Right lobe of liver (tissue), 6 donors: ENCODE measurements around the gene MAPK8. TPM values are rescaled to one million over a fixed set of nuclear protein-coding genes. Genes with fewer than 3 reads are reported as not detected.

Experiments used
- ATAC-seq, 4 donors: fragments of 200-7000 bp; cut with Tn5 transposase; one replicate each; pipeline ENCODE4 v1.9.1; 2020; ENCODE audit warnings: mild to moderate bottlenecking in 4 of 4, moderate library complexity in 4 of 4
- DNase-seq, 3 donors: peaks; one replicate each; pipeline ENCODE4 v3.0.0-alpha.2; 2020
- H3K27ac ChIP-seq, 3 donors: fragments of 200-600 bp; one replicate each; pipeline ENCODE4 v1.8.0; 2022
- H3K27me3 ChIP-seq, 2 donors: fragments of 200-600 bp; one replicate each; pipeline ENCODE4 v1.8.0; 2022
- H3K36me3 ChIP-seq, 4 donors: fragments of 200-600 bp; sonication (generic) in 1 of 4; one replicate each; pipeline versions ENCODE4 v1.5.1 to v1.8.0; 2017 to 2022; ENCODE audit warnings: control low read depth in 1 of 4
- H3K4me1 ChIP-seq, 4 donors: fragments of 200-600 bp; sonication (generic) in 1 of 4; one replicate each; pipeline versions ENCODE4 v1.5.1 to v1.8.0; 2017 to 2022; ENCODE audit warnings: control low read depth in 1 of 4
- H3K4me3 ChIP-seq, 3 donors: fragments of 200-600 bp; one replicate each; pipeline ENCODE4 v1.8.0; 2022
- H3K9me3 ChIP-seq, 4 donors: fragments of 200-600 bp; sonication (generic) in 1 of 4; one replicate each; pipeline versions ENCODE4 v1.5.1 to v1.8.0; 2017 to 2022; ENCODE audit warnings: control low read depth in 1 of 4
- POLR2A ChIP-seq: fragments of 450-650 bp; IDR thresholded peaks from one replicate; pipeline ENCODE4 v1.6.1; 2017; ENCODE audit warnings: antibody characterized with exemption, mild to moderate bottlenecking
- WGBS: methylation state at CpG from one replicate; pipeline ENCODE4 v1.1.6; 2018; ENCODE audit warnings: low coverage, low lambda C conversion rate; ENCODE audit not compliant: insufficient coverage; ENCODE audit errors: missing lambda C conversion rate; 5-methylcytosine and 5-hydroxymethylcytosine counted together
- intact Hi-C, 2 donors: fragments of 100-400 bp; cut with DNase I; formaldehyde crosslinking; loops; one replicate each; pipeline versions ENCODE4 v1.11.2 to v1.14.1; 2022
- total RNA-seq, 6 experiments: library from RNA; depleted of rRNA in 2 of 6; stranded (reverse); fragments of >200 nt in 2 of 6; fragmentation: NEBNext Ultra II Directional in 3 of 6; extraction: Animal tissue kit (Norgen Biotek cat#: 25700) in 3 of 6; gene quantifications; one replicate each; pipeline versions ENCODE4 v1.1.0 to v1.2.4, GENCODE V29; 2016 to 2023
- TF ChIP-seq, protein P1 (sequence below), 4 donors: fragments of 200-600 bp in 3 of 4; fragments of 450-650 bp in 1 of 4; IDR thresholded peaks; one replicate each; pipeline versions ENCODE4 v1.5.1 to v1.8.0; 2016 to 2022; ENCODE audit warnings: antibody characterized with exemption in 4 of 4, mild to moderate bottlenecking in 2 of 4
- donor health status: DM: no; HTN: yes; CAD: no.
- donor health status: DM: no; HTN: no; CAD: no.
- donor health status: DM: no; HTN: no; CAD: no.
- donor health status: DM: no; HTN: yes; CAD: no.
- donor health status: DM: no; HTN: yes; CAD: no.

MAPK8 gene
- total RNA-seq, 6 experiments from 2014 or later = 19.1 to 31.6 (median 27.6) TPM

DNA sequence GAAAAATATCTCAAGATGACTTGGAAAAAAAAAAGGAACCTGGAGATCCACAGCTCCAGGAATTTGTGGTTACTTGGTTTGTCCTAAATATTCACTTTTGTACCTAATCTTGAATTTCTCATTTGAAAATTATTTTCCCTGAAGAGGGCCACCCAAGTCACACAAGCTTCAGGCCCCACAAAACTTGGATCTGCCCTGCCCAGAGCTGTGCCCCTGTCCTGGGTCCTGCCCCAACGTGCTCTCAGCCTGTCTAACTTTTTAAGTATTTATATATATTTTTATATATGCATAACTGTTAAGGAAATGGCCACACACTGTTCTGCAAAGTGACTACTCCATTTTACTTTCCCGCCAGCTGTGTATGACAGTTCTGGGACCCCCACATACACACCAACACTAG lies 174.9 kb downstream of the MAPK8 start:
- Histone ChIP-seq H3K4me3 (no peak overlapping the region), H3K9me3 (no peaks in the 10 kb centered on the region), H3K36me3 (no peaks in the 10 kb centered on the region), H3K27ac (no peak overlapping the region), H3K27me3 (no peaks in the 10 kb centered on the region), H3K4me1 (peaks cover 0 to 4% (median 0%) of the 10 kb centered on the region in 4 donors)
- WGBS = 75% methylated on average over 2 of the region's 2 CpGs
- TF ChIP-seq, protein P1, sequence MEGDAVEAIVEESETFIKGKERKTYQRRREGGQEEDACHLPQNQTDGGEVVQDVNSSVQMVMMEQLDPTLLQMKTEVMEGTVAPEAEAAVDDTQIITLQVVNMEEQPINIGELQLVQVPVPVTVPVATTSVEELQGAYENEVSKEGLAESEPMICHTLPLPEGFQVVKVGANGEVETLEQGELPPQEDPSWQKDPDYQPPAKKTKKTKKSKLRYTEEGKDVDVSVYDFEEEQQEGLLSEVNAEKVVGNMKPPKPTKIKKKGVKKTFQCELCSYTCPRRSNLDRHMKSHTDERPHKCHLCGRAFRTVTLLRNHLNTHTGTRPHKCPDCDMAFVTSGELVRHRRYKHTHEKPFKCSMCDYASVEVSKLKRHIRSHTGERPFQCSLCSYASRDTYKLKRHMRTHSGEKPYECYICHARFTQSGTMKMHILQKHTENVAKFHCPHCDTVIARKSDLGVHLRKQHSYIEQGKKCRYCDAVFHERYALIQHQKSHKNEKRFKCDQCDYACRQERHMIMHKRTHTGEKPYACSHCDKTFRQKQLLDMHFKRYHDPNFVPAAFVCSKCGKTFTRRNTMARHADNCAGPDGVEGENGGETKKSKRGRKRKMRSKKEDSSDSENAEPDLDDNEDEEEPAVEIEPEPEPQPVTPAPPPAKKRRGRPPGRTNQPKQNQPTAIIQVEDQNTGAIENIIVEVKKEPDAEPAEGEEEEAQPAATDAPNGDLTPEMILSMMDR (IDR thresholded peaks at IDR 0.05) = no peak
- TF ChIP-seq POLR2A = no peak
- no peak for DNase-seq
- intact Hi-C loops = no loop called here
- ATAC-seq = no peak

DNA sequence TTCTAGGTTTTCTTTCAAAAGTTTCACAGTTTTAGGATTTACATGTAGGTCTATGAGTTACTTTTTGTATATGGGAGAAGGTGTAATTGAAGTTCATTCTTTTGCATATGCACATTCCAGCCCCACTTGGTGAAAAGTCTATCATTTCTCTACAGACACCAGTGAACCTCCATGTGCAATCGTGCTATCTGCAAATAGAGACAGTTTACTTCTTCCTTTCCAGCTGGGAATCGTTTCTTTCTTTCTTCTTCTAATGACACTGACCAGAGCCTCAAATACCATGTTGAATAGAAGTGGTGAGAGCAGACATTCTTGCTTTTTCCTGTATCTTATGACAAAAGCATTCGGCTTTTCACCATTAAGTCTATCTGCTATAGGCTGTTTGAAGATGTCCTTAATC lies 175.7 kb downstream of the MAPK8 start:
- ATAC-seq = no peak
- 60% methylated on average over 3 of the region's 3 CpGs for WGBS
- TF ChIP-seq POLR2A = no peak
- TF ChIP-seq, protein P1 (IDR thresholded peaks at IDR 0.05) = no peak

DNA sequence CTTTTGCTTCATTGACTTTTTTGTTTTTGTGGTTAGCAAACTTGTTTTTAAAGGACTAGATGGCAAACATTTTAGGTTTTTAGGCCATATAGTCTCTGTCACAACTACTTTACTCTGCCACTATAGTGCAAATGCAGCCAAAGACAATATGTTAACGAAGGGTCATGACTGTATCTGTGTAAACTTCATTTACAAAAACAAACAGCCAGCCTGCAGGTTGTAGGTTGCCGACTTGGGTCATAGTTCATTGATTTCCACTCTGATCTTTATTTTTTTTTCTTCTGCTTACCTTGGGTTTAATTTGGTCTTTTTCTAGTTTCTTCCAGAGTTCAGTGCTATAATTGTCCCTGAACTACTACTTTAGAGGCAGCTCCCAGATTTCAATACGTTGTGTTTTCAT lies 178.4 kb downstream of the MAPK8 start:
- H3K9me3 ChIP-seq = no peaks in the 10 kb centered on the region
- peaks cover 0 to 4% (median 0%) of the 10 kb centered on the region in 4 donors for H3K4me1 ChIP-seq
- no peak overlapping the region for H3K4me3 ChIP-seq
- TF ChIP-seq POLR2A = no peak
- TF ChIP-seq, protein P1 (IDR thresholded peaks at IDR 0.05) = no peak
- ATAC-seq (peak; percentile 97 to 99 (median 98)), DNase-seq (peak in 1 of 3 donors; percentile 37)
- H3K27me3 ChIP-seq = no peaks in the 10 kb centered on the region
- H3K27ac ChIP-seq = no peak overlapping the region
- intact Hi-C loops = no loop called here
- H3K36me3 ChIP-seq = no peaks in the 10 kb centered on the region
- whole genome bisulfite sequencing = 26% methylated on average over 3 of the region's 3 CpGs

More for the DNA sequence above, 175.7 kb downstream of the MAPK8 start:
- no peaks in the 10 kb centered on the region for H3K9me3 ChIP-seq
- no peaks in the 10 kb centered on the region for H3K36me3 ChIP-seq
- intact Hi-C loops = no loop called here
- no peak overlapping the region for H3K4me3 ChIP-seq
- no peak for DNase-seq
- no peaks in the 10 kb centered on the region for H3K27me3 ChIP-seq
- no peak overlapping the region for H3K27ac ChIP-seq
- peaks cover 0 to 4% (median 0%) of the 10 kb centered on the region in 4 donors for H3K4me1 ChIP-seq

DNA sequence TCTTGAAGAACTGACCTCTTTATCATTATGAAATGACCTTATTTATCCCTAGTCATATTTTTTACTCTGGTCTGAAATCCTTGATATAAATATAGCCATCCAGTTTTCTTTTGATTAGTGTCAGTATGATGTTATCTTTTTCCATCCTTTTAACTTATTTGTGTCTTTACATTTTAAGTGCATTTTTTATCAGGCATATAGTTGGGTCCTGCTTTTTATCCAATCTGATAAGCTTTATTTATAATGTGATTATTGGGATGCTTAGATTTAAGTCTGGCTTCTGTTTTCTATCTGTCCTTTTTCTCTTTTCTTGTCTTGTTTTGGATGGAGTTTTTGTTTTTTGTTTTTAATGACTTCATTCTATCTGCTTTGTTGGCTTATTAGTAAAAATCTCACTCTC lies 179.2 kb downstream of the MAPK8 start:
- no peak for TF ChIP-seq POLR2A
- TF ChIP-seq, protein P1 (IDR thresholded peaks at IDR 0.05) = no peak
- no peaks in the 10 kb centered on the region for H3K9me3 ChIP-seq
- no peak for DNase-seq
- H3K4me3 ChIP-seq = no peak overlapping the region
- ATAC-seq = no peak
- intact Hi-C loops = no loop called here
- H3K4me1 ChIP-seq = peaks cover 0 to 4% (median 0%) of the 10 kb centered on the region in 4 donors
- H3K36me3 ChIP-seq = no peaks in the 10 kb centered on the region
- H3K27me3 ChIP-seq = no peaks in the 10 kb centered on the region
- no peak overlapping the region for H3K27ac ChIP-seq

DNA sequence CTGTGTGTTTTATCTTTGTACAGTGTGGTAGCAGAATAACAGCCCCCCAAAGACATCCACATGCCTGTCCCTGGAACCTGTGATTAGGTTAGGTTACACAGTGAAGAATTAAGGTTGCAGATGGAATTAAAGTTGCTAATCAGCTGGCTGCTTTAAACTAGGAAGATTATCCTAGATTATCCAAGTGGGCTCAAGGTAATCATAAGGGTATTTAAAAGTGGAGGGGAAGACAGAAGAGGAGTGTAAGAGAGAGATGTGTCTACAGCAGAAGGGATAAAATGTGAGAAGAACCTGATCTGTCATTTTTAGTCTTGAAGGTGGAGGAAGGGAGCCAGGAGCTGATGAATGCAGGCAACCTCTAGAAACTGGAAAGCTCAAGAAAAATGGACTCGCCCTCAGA lies 180.8 kb downstream of the MAPK8 start:
- no peak for DNase-seq
- intact Hi-C loops = no loop called here

More for the DNA sequence above, 180.8 kb downstream of the MAPK8 start:
- no peaks in the 10 kb centered on the region for H3K9me3 ChIP-seq
- no peak overlapping the region for H3K27ac ChIP-seq
- WGBS = 100% methylated on average over 1 of the region's 1 CpG
- peaks cover 0 to 4% (median 0%) of the 10 kb centered on the region in 4 donors for H3K4me1 ChIP-seq
- H3K27me3 ChIP-seq = no peaks in the 10 kb centered on the region
- ATAC-seq = no peak
- H3K36me3 ChIP-seq = no peaks in the 10 kb centered on the region
- H3K4me3 ChIP-seq = no peak overlapping the region
- TF ChIP-seq POLR2A = no peak
- TF ChIP-seq, protein P1 (IDR thresholded peaks at IDR 0.05) = no peak
